Stimulated activated CD8-positive, alpha-beta memory T cell treated with anti-CD3 and anti-CD28 coated beads, Interleukin-7, amount 100 ng/mL, for 1 hour (primary cell): ENCODE data around the gene PLAC1.

ENCODE experiments used
- DNase-seq, 2 donors: peaks; one replicate each; pipeline ENCODE4 v3.0.0-alpha.2; 2020; ENCODE audit warnings: low read depth in 2 of 2

PLAC1 gene

DNA sequence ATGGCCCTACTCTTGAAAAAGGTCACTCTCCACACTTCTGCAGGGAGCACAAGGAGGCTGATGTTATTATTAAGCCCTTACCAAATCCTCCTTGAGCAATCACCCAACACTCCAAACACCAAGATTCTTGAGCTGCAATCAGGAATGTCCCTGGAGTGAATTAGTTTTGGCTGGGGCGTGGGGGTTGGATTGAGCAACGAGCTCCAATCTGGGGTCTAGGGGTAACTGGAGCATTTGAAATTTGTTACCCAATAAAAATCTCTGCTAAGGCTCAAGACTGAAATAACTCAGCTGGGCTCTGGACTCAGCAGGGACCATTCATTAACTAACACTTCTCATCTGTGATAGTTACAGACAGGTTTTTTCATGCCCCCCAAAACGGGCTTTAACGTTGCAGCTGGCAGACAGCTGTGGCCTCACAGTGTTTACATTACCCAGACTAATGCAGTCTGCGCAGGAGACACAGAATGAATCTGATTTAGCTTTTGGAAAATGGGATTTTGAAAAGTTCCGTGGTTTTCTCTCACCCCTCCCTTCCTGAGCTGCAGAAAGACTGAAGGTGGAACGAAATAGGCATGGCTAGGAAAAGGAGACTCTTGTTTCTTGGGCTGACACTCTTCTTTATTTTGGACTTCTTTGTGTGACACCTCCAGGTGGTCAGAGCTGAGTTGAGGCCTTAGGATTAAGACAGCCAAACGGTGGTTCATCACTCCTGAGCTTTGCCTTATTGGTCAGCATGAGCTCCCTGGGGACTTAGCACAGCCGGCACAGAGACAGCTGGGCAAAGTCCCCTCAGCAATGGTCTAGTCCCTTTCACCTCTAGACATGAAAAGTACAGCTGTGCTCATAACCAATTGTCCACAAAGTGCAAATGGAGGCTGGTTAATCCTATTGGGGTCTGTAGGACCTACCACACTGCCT lies 26.6 kb downstream of the PLAC1 start:
- no peak for DNase-seq

DNA sequence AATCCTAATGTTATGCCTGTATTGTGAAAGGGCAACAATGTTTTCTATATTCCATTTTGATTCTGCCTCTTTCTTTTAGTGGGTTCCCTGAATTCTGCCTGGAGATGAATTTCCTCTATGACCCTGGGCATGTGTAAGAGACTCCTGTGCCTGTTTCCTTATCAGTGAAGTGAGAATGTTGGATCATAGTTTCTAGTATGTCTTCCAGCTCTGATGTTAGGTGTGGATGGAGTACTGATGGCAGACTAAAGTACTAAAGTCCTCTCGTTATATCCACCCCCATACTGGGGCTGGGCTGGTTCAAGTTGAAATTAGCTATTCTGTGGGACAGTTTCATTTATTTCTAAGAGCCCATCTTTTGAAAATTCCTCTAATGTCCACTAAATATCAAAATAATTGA lies 29.6 kb downstream of the PLAC1 start:
- no peak for DNase-seq

DNA sequence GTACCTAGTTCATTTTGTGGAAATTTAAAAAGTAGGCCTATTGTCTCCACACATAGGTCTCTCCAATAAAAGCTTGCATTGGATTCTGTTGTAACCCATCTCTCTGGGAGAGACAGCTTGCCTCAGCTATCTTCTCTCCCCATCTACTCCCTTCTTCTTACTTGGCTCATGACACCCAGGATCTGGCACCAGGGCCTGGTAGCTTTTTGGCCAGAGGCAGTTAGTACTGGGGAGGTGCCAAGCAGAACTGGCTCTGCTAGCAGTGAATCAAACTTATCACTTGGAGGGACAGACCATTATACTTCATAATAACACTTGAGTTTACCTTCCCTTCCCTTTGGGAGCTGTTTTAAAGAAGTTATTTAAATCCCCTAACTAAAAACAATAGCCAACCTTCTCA lies 31.8 kb downstream of the PLAC1 start:
- DNase-seq: no peak

DNA sequence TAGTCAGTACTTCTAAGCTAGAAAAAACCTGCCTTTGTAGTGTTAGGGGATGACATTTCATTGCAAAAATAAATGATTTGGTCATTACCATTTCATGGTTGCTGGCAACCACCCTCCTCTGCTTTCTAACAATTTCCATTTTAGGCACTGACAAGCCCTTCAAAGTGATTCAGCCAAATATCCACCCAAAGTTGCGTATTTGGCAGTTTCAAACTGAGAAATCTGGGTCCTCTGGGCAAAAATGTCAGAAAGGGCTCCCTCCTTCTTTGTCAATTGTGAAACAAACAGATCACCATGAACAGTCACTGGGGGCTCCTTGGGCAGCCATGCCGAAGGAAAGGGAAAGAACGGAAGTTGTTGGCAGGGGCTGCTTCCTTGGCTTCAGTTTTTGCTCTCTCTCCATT lies 33.0 kb downstream of the PLAC1 start:
- no peak for DNase-seq

DNA sequence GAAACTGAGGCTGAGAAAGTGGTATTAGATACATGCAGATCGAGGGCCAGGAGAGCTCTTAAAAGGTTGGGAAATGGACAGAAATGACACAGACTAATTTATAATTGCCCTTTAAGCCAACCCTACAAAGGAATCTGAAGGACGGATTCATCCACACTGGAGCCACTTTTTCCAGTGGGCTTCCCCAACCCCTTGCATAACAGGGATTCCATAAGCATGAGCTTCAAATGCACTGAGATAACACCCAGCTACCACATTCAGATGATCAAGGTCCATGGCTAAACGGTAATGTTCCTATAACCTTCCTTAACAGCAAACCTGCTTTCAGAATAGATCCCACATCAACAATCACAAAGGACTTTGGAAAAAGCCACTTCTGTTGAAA lies 34.2 kb downstream of the PLAC1 start:
- no peak for DNase-seq

DNA sequence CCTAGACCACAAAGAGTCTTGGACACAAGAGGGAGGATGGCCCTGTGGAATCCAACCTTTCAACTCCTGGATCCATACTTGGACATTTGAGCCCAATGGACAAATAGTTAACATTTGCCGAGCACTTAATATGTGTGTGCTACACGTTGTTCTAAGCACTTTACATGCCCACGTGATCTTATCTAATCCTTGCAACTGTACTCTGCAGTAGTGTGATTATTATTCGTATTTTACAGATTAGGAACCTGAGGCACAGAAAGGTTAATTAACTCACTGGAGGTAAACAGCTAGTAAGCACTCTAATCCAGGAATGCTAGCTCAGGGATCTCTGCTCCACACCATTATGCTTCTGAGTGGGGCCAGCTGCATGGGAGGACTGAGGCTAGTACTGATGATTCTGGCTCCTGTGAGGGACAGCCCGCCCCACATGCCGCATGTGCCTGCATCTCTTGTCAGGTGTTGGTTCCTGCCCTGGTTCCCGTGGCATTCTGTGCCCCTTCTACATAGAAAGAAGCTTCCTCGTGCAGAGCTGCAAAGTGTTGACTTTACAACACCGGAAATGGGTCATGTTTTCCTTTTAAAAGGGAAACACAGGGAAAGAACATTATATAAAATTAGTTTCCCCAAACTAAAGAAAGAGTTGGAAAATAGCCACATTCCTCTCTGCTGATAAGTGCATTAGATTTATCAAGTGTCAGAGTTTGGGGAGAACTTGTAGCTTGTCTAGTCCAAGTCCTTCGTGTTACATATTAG lies 34.8 kb downstream of the PLAC1 start:
- DNase-seq: no peak

DNA sequence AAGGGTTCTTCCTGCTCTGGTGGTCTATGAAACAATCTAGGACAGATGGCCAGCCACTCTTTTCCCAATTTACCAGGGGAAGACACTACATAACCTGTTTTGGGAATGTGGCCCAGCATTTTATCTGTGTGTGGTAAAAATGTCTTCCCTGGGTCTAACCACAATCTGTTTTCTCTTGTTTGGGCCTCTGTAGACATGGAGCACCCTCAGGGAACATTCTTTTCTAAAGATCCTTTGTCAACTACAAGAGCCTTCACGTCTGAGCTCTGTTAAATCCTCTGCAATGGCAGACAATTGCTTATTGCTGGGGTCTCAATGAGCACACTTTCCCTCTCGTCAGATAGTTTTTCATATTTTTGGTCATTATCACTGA lies 35.5 kb downstream of the PLAC1 start:
- DNase-seq: no peak

DNA sequence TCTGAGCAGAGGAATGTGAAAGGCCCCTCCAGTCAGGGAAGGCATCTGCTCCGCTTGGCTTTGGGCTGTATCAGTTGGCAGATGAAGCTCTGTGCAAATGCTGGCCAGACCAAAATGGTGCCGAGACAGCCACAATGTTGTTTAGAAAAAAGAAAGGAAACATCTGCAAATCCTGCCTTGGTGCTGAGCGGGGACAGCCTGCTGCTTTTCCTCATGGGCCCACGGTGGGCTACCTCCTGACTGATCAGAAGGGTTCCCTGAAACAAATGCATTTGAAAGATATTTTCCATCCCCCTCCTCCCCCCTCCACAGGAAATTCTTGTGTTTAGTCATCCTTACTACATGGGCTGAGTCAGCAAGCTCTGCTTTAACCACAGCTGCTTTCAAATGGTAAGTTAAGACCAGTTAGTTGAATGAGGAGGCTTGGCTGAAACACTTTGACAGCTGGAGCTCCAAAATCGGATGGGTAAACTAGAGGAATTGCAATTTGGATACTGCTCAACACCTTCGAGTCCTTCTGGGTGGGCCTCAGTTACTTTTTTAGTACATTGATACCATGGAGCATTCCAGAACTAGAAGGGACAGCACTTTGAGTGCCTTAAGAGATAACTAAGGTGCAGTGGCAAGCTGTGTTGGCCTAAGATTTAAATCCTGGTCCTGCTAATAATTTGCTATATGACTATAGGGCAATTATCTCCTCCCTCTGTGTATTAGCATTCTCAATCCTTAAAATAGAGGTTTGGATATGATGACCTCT lies 36.0 kb downstream of the PLAC1 start:
- DNase-seq: no peak

DNA sequence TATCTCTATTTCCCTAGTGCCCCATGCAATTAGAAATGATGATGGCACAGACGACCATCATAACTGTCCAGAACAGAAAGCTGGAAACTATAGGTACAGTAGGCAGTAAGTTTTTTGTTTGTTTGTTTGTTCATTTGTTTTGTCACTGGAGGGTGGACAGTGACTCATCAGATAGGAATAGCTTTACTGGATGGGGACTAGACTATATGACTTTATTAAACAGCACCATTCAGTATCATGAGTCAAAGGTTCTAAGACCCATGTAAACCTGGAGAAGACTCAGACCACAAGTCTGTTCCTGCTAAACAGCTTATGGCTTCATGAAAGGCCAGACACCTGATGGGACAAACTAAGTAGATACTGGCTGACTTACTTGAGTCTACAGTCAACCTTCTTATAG lies 38.4 kb downstream of the PLAC1 start:
- DNase-seq: no peak

DNA sequence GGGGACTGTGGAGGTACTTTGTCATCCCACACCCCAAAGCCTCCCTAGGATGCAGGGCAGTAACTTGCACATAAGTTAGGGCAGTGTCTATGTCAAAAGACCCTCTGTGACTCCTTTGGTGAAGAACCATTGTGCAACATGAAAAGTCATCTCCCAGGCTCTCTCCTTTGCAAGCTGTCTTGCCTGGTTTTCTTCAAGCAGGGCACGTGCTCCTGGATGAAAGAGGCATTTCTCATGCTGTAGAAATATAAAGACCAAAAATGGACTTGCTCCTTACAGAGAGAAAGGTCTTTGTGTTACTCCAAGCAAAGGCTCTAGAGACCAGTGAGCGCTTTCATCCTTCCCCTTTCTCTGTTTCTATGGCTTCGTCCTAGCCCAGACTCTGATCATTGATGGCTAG lies 44.9 kb downstream of the PLAC1 start:
- DNase-seq: no peak

DNA sequence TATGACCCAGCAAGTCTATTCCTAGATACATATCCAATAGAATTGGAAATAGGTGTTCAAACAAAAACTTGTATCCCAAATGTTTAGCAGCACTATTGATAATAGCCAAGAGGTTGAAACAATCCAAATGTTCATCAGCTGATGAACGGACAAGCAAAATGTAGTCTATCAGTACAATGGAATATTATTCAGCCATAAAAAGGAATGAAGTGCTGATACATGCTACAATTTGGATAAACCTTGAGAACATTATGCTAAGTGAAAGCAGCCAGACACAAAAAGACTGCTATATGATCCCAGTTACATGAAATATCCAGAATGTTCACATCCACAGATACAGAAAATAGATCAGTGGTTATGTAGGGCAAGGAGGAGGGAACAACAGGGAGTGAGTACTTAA lies 50.1 kb downstream of the PLAC1 start:
- DNase-seq: no peak

DNA sequence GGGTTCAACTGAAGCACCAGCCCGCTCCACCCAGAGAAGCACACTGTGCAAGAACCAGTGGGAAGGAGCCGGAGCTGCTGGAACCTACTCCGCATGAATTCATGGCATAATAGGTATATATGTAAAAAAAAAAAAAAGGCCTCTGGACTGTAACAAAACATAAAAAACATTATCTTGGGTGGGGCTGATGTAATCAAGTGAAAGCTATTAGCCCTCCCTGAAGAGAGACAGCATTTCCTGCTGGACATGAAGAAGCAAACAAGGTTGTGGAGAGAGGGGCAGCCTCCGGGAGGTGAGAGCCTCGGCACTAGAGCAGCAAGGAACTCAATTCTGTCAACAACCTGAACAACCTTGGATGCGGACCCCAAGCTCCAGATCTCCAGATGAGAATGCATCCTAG lies 50.7 kb downstream of the PLAC1 start:
- DNase-seq: no peak

DNA sequence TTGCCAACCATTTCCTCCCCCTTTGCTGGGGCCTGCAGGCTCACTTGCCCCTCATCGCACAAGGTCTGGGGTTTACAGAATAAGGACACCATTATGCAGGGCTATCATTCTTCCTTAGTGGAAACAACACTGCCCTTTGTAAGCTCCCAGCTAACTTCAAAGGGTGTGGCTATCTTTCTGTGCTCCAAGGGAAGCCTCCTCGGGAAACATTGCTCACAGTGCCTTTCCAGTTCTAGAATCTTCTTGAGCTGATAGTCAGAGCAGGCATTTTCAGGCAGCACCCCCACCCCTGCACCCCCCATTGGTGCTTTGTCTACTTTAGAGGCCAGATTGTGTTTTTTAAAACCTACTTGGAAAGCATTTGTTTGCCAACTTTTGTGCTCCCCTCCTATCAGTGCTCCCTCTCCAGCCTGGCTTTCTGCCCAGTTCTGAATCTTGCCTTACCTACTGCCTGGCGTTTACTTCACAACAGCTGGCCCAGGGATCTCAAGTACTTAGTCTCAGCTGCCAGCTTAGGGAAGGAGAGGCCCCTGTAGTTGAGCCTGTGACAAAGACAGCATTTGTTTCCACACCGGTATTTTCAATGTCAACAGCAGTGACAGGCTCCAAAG lies 53.5 kb downstream of the PLAC1 start:
- no peak for DNase-seq

DNA sequence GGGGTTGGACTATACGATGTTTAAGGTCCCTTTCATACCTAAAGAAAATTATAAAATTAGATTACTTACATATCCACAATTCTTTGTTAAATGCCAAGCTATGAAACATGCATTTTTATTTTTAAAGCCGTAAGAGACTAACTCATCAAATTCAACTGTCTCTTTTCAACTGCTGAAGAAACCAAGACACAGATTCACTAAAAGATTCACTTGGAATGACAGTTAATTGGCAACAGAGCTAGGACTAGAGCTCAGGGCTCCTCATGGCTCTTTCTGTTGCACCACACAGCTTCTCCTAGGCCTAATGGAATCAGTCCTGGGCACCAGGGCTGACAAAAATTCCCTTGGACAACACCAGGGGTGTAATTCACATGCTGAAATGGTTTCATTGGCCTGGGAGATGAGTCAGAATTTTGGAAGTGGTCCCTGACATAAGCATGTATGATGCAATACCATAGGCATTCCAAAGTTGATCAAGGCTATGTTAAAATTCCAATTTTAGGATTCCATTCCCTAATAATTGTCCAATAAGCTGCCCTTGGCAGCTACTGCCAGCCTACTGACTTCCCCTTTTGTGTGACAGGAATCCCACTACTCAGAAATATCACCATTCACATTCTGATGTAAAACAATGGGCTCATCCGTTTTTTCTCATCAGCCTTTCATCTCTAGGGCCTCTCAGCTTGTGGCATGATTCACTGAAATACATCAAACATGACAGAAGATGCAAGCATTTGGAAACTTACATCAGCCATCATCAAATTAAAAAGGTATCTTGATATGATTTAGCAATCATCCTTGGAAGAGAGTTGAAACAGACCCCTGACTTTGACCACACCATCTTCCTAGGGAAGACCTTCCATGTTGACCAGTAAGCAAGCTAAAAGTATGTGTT lies 54.2 kb downstream of the PLAC1 start:
- DNase-seq: no peak

DNA sequence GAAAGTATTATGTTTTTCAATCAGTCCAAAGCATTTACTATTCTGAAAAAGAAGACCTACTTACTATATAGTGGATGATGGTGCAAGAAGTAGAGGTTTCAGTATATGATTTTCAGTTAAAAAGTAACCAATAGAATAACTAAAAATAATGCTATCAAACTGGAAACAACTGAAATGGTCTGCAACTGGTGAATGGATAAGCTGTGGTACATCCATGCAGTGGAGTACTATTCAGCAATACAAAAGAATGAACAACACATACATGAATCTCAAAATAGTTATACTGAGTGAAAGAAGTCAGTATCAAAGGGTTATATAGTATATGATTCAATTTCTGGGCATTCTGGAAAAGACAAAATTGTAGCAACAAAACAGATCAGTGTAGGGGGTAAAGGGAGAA lies 55.9 kb downstream of the PLAC1 start:
- no peak for DNase-seq

DNA sequence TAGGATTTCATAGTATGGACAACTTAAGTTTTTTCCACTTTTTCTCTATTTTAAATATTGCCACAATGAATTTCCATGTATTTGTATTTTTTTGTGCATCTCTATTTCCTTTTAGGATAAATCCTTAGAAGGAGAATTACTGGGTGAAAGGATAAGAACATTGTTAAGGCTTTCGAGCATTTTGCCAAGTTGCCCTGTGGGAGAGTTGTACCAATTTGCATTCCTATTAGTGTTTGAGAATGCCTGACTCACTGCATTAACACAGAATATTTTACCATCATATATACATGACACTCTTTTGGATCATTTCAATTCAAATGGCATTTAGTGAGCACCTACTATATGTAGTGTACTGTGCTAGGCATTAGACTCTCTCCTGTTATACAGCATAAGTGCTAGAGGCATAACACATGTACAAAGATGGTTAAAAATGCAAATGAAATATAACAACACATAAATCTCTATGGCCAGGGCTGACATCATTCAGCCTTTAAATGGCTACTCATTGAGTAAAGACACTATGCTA lies 57.0 kb downstream of the PLAC1 start:
- no peak for DNase-seq

DNA sequence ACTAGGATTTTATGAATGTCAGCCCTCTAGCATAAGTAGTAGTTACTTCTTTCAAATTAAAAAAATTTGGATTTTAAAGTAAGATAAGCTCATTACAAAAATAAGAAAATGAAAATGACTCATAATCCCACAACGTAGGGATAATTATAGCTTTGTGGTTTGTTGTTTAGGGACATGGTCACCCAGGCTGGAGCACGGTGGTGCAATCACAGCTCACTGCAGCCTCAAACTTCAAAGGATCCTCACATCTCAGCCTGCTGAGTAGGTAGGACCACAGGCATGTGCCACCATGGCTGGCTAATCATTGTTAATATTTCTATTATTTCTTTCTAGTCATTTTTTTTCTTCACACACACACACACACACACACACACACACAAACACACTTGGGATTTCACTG lies 57.6 kb downstream of the PLAC1 start:
- no peak for DNase-seq

DNA sequence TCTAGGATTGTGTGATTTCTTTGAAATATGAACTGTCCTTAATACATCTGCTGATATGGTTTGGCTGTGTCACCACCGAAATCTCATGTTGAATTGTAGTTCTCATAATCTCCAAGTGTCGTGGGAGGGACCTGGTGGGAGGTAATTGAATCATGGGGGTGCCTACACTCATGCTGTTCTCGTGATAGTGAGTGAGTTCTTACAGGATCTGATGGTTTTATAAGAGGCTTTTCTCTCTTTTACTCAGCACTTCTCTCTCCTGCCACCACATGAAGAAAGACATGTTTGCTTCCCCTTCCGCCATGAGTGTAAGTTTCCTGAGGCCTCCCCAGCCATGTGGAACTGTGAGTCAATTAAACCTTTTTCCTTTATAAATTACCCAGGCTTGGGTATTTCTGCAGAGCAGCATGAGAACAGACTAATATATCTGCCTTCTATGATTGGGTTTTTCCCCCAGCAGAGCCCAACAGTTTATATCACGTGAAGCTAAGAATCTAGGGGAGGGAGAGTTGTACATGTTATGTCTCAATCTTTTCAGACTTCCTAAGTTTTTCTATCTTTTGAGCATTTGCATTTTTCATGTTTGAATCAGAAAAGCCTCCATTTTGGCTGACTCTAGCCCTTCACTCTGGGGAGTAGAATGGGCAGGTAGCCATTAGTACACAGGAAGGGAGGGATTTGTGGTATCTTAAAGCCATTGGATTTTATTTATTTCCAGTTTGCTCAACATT lies 58.9 kb downstream of the PLAC1 start:
- DNase-seq: no peak

DNA sequence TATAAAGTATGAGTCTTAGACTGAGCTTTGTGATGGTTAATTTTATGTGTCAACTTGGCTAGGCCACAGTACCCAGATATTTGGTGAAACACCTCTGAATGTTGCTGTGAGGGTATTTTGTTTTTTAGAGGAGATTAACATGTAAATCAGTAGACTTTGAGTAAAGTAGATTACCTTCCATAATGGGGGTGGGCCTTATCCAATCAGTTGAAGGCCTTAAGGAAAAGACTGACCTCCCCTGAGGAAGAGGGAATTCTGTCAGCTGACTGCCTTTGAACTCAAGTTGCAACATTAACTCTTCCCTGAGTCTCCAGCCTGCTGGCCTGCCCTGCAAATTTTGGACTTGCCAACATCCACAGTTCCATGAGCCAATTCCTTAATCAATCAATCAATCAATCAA lies 66.0 kb downstream of the PLAC1 start:
- no peak for DNase-seq

DNA sequence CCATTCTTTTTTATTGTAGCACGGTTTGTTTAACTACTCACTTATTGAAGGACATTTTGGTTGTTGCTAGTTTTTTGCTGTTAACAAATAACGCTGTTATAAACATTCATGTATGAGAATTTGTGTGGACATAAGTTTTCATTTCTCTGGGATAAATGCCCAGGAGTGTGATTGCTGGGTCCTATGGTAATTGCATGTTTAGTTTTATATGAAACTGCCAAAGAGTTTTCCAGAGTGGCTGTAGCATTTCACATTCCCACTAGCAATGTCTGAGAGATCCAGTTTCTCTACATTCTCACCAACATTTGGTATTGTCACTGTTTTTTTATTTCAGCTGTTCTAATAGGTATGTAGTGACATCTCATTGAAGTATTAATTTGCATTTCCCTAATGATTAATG lies 66.8 kb downstream of the PLAC1 start:
- DNase-seq: no peak
